ENCODE results near the gene SLC24A4.

Gene SLC24A4

GRCh38 chr14:92441751-92442504, 119.0 kb downstream of the SLC24A4 start:
- no peak for DNase-seq

GRCh38 chr14:92443167-92443566, 120.2 kb downstream of the SLC24A4 start:
- no peak for DNase-seq

- DNase-seq, result no peak
These were observed 120.8 kb downstream of the SLC24A4 start for GRCh38 chr14:92443741-92444140.

- DNase-seq, result no peak
These were observed 123.8 kb downstream of the SLC24A4 start for GRCh38 chr14:92446771-92447170.

GRCh38 chr14:92447416-92448197, 124.6 kb downstream of the SLC24A4 start:
- no peak for DNase-seq

GRCh38 chr14:92448786-92449185, 125.8 kb downstream of the SLC24A4 start:
- DNase-seq, result no peak

- DNase-seq, result no peak
These were observed 126.6 kb downstream of the SLC24A4 start for GRCh38 chr14:92449404-92450181.

GRCh38 chr14:92450351-92451070, 127.5 kb downstream of the SLC24A4 start:
- DNase-seq, result no peak

GRCh38 chr14:92451245-92451644, 128.3 kb downstream of the SLC24A4 start:
- DNase-seq, result no peak

GRCh38 chr14:92451755-92452154, 128.8 kb downstream of the SLC24A4 start:
- no peak for DNase-seq

GRCh38 chr14:92452471-92452870, 129.5 kb downstream of the SLC24A4 start:
- DNase-seq, result no peak

- peak; percentile 20 for DNase-seq
These were observed 130.7 kb downstream of the SLC24A4 start for GRCh38 chr14:92453691-92454090.

GRCh38 chr14:92455231-92455630, 132.3 kb downstream of the SLC24A4 start:
- no peak for DNase-seq

GRCh38 chr14:92456215-92457015, 133.4 kb downstream of the SLC24A4 start:
- peak; percentile 65 for DNase-seq

GRCh38 chr14:92457016-92457565, 134.1 kb downstream of the SLC24A4 start:
- DNase-seq, result peak; percentile 27

- DNase-seq, result peak; percentile 26
These were observed 135.4 kb downstream of the SLC24A4 start for GRCh38 chr14:92458136-92459029.

- peak; percentile 59 for DNase-seq
These were observed 136.3 kb downstream of the SLC24A4 start for GRCh38 chr14:92459030-92459949.

- no peak for DNase-seq
These were observed 137.0 kb downstream of the SLC24A4 start for GRCh38 chr14:92459950-92460421.

- DNase-seq, result no peak
These were observed 137.6 kb downstream of the SLC24A4 start for GRCh38 chr14:92460541-92460915.
